HG03457 (cell line): Measurements from ENCODE around the gene RALGPS1.
"Not testable (repeated sequence)": the region's sequence is repeated elsewhere in the genome, so short reads cannot be mapped to it uniquely, and the experiment has no call there.

Experiments used
- ATAC-seq: cut with Tn5 transposase; IDR thresholded peaks from one replicate; pipeline ENCODE4 v1.9.1; 2021; ENCODE audit warnings: moderate number of reproducible peaks; ENCODE audit not compliant: unreplicated experiment

The RALGPS1 gene

GRCh38 chr9:127168756-127169574 lies 254.4 kb downstream of the RALGPS1 start:
- no peak for ATAC-seq

- ATAC-seq, result no peak
These were observed 254.9 kb downstream of the RALGPS1 start for GRCh38 chr9:127169575-127169883.

GRCh38 chr9:127170103-127170502 lies 255.5 kb downstream of the RALGPS1 start:
- no peak for ATAC-seq

- ATAC-seq, result no peak
These were observed 256.1 kb downstream of the RALGPS1 start for GRCh38 chr9:127170652-127171051.

GRCh38 chr9:127171348-127171747 lies 256.8 kb downstream of the RALGPS1 start:
- not testable (repeated sequence) for ATAC-seq

GRCh38 chr9:127172066-127172707 lies 257.6 kb downstream of the RALGPS1 start:
- no peak for ATAC-seq

GRCh38 chr9:127173063-127173462 lies 258.5 kb downstream of the RALGPS1 start:
- ATAC-seq, result no peak

- no peak for ATAC-seq
These were observed 260.1 kb downstream of the RALGPS1 start for GRCh38 chr9:127174386-127175318.

GRCh38 chr9:127175319-127175715 lies 260.7 kb downstream of the RALGPS1 start:
- no peak for ATAC-seq

- no peak for ATAC-seq
These were observed 261.2 kb downstream of the RALGPS1 start for GRCh38 chr9:127175764-127176163.

- ATAC-seq, result no peak
These were observed 262.0 kb downstream of the RALGPS1 start for GRCh38 chr9:127176631-127177030.

- no peak for ATAC-seq
These were observed 262.6 kb downstream of the RALGPS1 start for GRCh38 chr9:127177231-127177630.

- ATAC-seq, result no peak
These were observed 263.2 kb downstream of the RALGPS1 start for GRCh38 chr9:127177665-127178265.

GRCh38 chr9:127178686-127179632 lies 264.4 kb downstream of the RALGPS1 start:
- ATAC-seq, result no peak

- no peak for ATAC-seq
These were observed 265.3 kb downstream of the RALGPS1 start for GRCh38 chr9:127179633-127180441.

- ATAC-seq, result no peak
These were observed 266.1 kb downstream of the RALGPS1 start for GRCh38 chr9:127180457-127181314.

- no peak for ATAC-seq
These were observed 266.7 kb downstream of the RALGPS1 start for GRCh38 chr9:127181315-127181580.

GRCh38 chr9:127181595-127182190 lies 267.1 kb downstream of the RALGPS1 start:
- no peak for ATAC-seq
